ENCODE data around the gene AJUBA. TPM values are rescaled to one million over a fixed set of nuclear protein-coding genes. Genes with fewer than 3 reads are reported as not detected.

AJUBA gene
- total and polyA plus RNA-seq, 4 donors = 7.2 to 34.2 (median 28.8) TPM

GRCh38 chr14:22925513-22925912, 56.8 kb downstream of the AJUBA start:
- Histone ChIP-seq H3K4me3 (no peak overlapping the region), H3K9me3 (ENCODE audit: control insufficient read depth in 4 of 4, insufficient read depth in 3 of 4, low read length in 3 of 4) (no peaks in the 10 kb centered on the region), H3K27ac (ENCODE audit: low read depth in 1 of 2, low read length in 1 of 2) (no peak overlapping the region), H3K9ac (ENCODE audit: insufficient read depth in 1 of 2, low read length in 2 of 2) (no peak overlapping the region), H3K36me3 (ENCODE audit: control insufficient read depth in 4 of 4, insufficient read depth in 4 of 4, low read length in 4 of 4) (peaks cover 32 to 42% (median 37%) of the 10 kb centered on the region in 4 donors), H3K27me3 (ENCODE audit: control insufficient read depth in 3 of 3, insufficient read depth in 3 of 3, low read length in 2 of 3) (no peaks in the 10 kb centered on the region), H3K4me1 (ENCODE audit: control insufficient read depth in 5 of 5, insufficient read depth in 5 of 5, low read length in 5 of 5) (peaks cover 3 to 12% (median 5%) of the 10 kb centered on the region in 5 donors)
- TF ChIP-seq CTCF (IDR thresholded peaks at IDR 0.05; ENCODE audit: control extremely low read depth, extremely low read depth) = no peak
- 96 to 97% methylated on average over 8 of the region's 8 CpGs for WGBS, 2 donors
- no peak for ATAC-seq (ENCODE audit: insufficient read depth, low FRiP score)
- DNase-seq = no peak

GRCh38 chr14:22923746-22924145, 58.6 kb downstream of the AJUBA start:
- H3K27ac ChIP-seq (ENCODE audit: low read depth in 1 of 2, low read length in 1 of 2) = no peak overlapping the region
- H3K9me3 ChIP-seq (ENCODE audit: control insufficient read depth in 4 of 4, insufficient read depth in 3 of 4, low read length in 3 of 4) = no peaks in the 10 kb centered on the region
- H3K4me3 ChIP-seq = no peak overlapping the region
- WGBS, 2 donors = 95 to 96% methylated on average over 5 of the region's 5 CpGs
- peaks cover 0 to 15% (median 6%) of the 10 kb centered on the region in 5 donors for H3K4me1 ChIP-seq (ENCODE audit: control insufficient read depth in 5 of 5, insufficient read depth in 5 of 5, low read length in 5 of 5)
- TF ChIP-seq CTCF (IDR thresholded peaks at IDR 0.05; ENCODE audit: control extremely low read depth, extremely low read depth) = no peak
- H3K36me3 ChIP-seq (ENCODE audit: control insufficient read depth in 4 of 4, insufficient read depth in 4 of 4, low read length in 4 of 4) = peaks cover 32 to 49% (median 40%) of the 10 kb centered on the region in 4 donors
- ATAC-seq (ENCODE audit: insufficient read depth, low FRiP score) = no peak
- no peak overlapping the region for H3K9ac ChIP-seq (ENCODE audit: insufficient read depth in 1 of 2, low read length in 2 of 2)
- H3K27me3 ChIP-seq (ENCODE audit: control insufficient read depth in 3 of 3, insufficient read depth in 3 of 3, low read length in 2 of 3) = no peaks in the 10 kb centered on the region
- DNase-seq = no peak

GRCh38 chr14:22922294-22922693, 60.1 kb downstream of the AJUBA start:
- peaks cover 32 to 52% (median 40%) of the 10 kb centered on the region in 4 donors for H3K36me3 ChIP-seq (ENCODE audit: control insufficient read depth in 4 of 4, insufficient read depth in 4 of 4, low read length in 4 of 4)
- peaks cover 0 to 10% (median 6%) of the 10 kb centered on the region in 5 donors for H3K4me1 ChIP-seq (ENCODE audit: control insufficient read depth in 5 of 5, insufficient read depth in 5 of 5, low read length in 5 of 5)
- TF ChIP-seq CTCF (IDR thresholded peaks at IDR 0.05; ENCODE audit: control extremely low read depth, extremely low read depth) = no peak
- DNase-seq (no peak), ATAC-seq (ENCODE audit: insufficient read depth, low FRiP score) (no peak)
- H3K9ac ChIP-seq (ENCODE audit: insufficient read depth in 1 of 2, low read length in 2 of 2) = no peak overlapping the region
- WGBS, 2 donors = 80 to 87% methylated on average over 2 of the region's 2 CpGs
- no peaks in the 10 kb centered on the region for H3K9me3 ChIP-seq (ENCODE audit: control insufficient read depth in 4 of 4, insufficient read depth in 3 of 4, low read length in 3 of 4)
- no peaks in the 10 kb centered on the region for H3K27me3 ChIP-seq (ENCODE audit: control insufficient read depth in 3 of 3, insufficient read depth in 3 of 3, low read length in 2 of 3)
- H3K4me3 ChIP-seq = no peak overlapping the region
- H3K27ac ChIP-seq (ENCODE audit: low read depth in 1 of 2, low read length in 1 of 2) = no peak overlapping the region

Other genes starting within 250 kb of the AJUBA start
- 10 to 100 TPM; 95.8 to 99.8 TPM for gene OXA1L, start 215.9 kb downstream of the AJUBA start, total RNA-seq
- 10 to 100 TPM; 81.3 to 98.6 TPM for gene OXA1L, start 215.9 kb downstream of the AJUBA start, polyA plus RNA-seq
- gene SLC7A7, start 167.1 kb downstream of the AJUBA start, total RNA-seq = 10 to 100 TPM; 28.0 to 65.2 TPM
- 100 to 1,000 TPM in 1 of 2 donors, 10 to 100 TPM in 1; 31.2 to 113 TPM for gene SLC7A7, start 167.1 kb downstream of the AJUBA start, polyA plus RNA-seq
- 100 to 1,000 TPM in 1 of 2 donors, 10 to 100 TPM in 1; 27.5 to 102 TPM for gene MRPL52, start 152.7 kb downstream of the AJUBA start, total RNA-seq
- 100 to 1,000 TPM; 105 to 239 TPM for gene MRPL52, start 152.7 kb downstream of the AJUBA start, polyA plus RNA-seq
- 100 to 1,000 TPM; 121 to 162 TPM for gene MMP14, start 146.0 kb downstream of the AJUBA start, total RNA-seq
- 100 to 1,000 TPM; 125 to 144 TPM for gene MMP14, start 146.0 kb downstream of the AJUBA start, polyA plus RNA-seq
- 100 to 1,000 TPM in 1 of 2 donors, 10 to 100 TPM in 1; 55.2 to 148 TPM for gene LRP10, start 110.8 kb downstream of the AJUBA start, total RNA-seq
- gene LRP10, start 110.8 kb downstream of the AJUBA start, polyA plus RNA-seq = 100 to 1,000 TPM in 1 of 2 donors, 10 to 100 TPM in 1; 25.7 to 133 TPM
- gene REM2, start 99.3 kb downstream of the AJUBA start, total RNA-seq = under 1 TPM in 1 of 2 donors, not detected in 1; 0.92 TPM
- under 1 TPM; 0.88 to 0.98 TPM for gene REM2, start 99.3 kb downstream of the AJUBA start, polyA plus RNA-seq
- gene RBM23, start 63.4 kb downstream of the AJUBA start, total RNA-seq = 100 to 1,000 TPM in 1 of 2 donors, 10 to 100 TPM in 1; 85.3 to 104 TPM
- 10 to 100 TPM; 27.7 to 58.1 TPM for gene RBM23, start 63.4 kb downstream of the AJUBA start, polyA plus RNA-seq
- 10 to 100 TPM; 45.6 to 54.7 TPM for gene PRMT5, start 53.2 kb downstream of the AJUBA start, total RNA-seq
- gene PRMT5, start 53.2 kb downstream of the AJUBA start, polyA plus RNA-seq = 10 to 100 TPM; 19.2 to 56.5 TPM
- 10 to 100 TPM; 47.2 to 49.0 TPM for gene HAUS4, start 25.5 kb downstream of the AJUBA start, total RNA-seq
- 10 to 100 TPM; 28.3 to 45.5 TPM for gene HAUS4, start 25.5 kb downstream of the AJUBA start, polyA plus RNA-seq
- 10 to 100 TPM; 10.3 to 14.9 TPM for gene C14orf93, start 27.6 kb upstream of the AJUBA start, total RNA-seq
- gene C14orf93, start 27.6 kb upstream of the AJUBA start, polyA plus RNA-seq = 1 to 10 TPM; 7.5 to 8.4 TPM
- 100 to 1,000 TPM in 1 of 2 donors, 10 to 100 TPM in 1; 64.8 to 107 TPM for gene PSMB5, start 52.3 kb upstream of the AJUBA start, total RNA-seq
- gene PSMB5, start 52.3 kb upstream of the AJUBA start, polyA plus RNA-seq = 100 to 1,000 TPM in 1 of 2 donors, 10 to 100 TPM in 1; 94.6 to 147 TPM
- not detected for gene PSMB11, start 59.7 kb upstream of the AJUBA start, total RNA-seq
- gene PSMB11, start 59.7 kb upstream of the AJUBA start, polyA plus RNA-seq = not detected
- 1 to 10 TPM; 4.2 to 4.6 TPM for gene CDH24, start 75.0 kb upstream of the AJUBA start, total RNA-seq
- 1 to 10 TPM; 2.0 to 4.8 TPM for gene CDH24, start 75.0 kb upstream of the AJUBA start, polyA plus RNA-seq
- gene ACIN1, start 112.6 kb upstream of the AJUBA start, total RNA-seq = 100 to 1,000 TPM; 125 to 154 TPM
- 100 to 1,000 TPM in 1 of 2 donors, 10 to 100 TPM in 1; 76.3 to 106 TPM for gene ACIN1, start 112.6 kb upstream of the AJUBA start, polyA plus RNA-seq
- gene C14orf119, start 113.0 kb upstream of the AJUBA start, total RNA-seq = 10 to 100 TPM; 23.9 to 56.7 TPM
- 10 to 100 TPM; 26.0 to 64.9 TPM for gene C14orf119, start 113.0 kb upstream of the AJUBA start, polyA plus RNA-seq
- not detected for gene CIROP, start 122.4 kb upstream of the AJUBA start, total RNA-seq
- gene CIROP, start 122.4 kb upstream of the AJUBA start, polyA plus RNA-seq = not detected
- under 1 TPM in 1 of 2 donors, not detected in 1; 0.67 TPM for gene CEBPE, start 136.7 kb upstream of the AJUBA start, total RNA-seq
- gene CEBPE, start 136.7 kb upstream of the AJUBA start, polyA plus RNA-seq = 1 to 10 TPM in 1 of 2 donors, under 1 TPM in 1; 0.16 to 3.5 TPM
- gene SLC7A8, start 201.1 kb upstream of the AJUBA start, total RNA-seq = 10 to 100 TPM; 54.4 to 74.0 TPM
- gene SLC7A8, start 201.1 kb upstream of the AJUBA start, polyA plus RNA-seq = 10 to 100 TPM; 28.1 to 29.5 TPM

Measured in lung (tissue), 12 donors.